Thyroid gland (tissue), 4 donors: Measurements from ENCODE around the gene BFSP1. TPM values are rescaled to one million over a fixed set of nuclear protein-coding genes. Genes with fewer than 3 reads are reported as not detected.

Source experiments
- DNase-seq, 2 donors: peaks; one replicate each; pipeline ENCODE4 v3.0.0-alpha.2; 2019
- H3K27ac ChIP-seq, 3 donors: fragments of 200-600 bp; sonication (generic); 1 replicate in 2 of 3; 2 replicates in 1 of 3; pipeline ENCODE4 v1.5.1; 2016 to 2019; ENCODE audit warnings: mild to moderate bottlenecking in 1 of 3, moderate library complexity in 1 of 3
- H3K27me3 ChIP-seq: fragments of 200-600 bp; sonication (generic); one replicate; pipeline ENCODE4 v1.5.1; 2019
- H3K36me3 ChIP-seq, 2 donors: fragments of 200-600 bp; sonication (generic); one replicate each; pipeline ENCODE4 v1.5.1; 2016 to 2019
- H3K4me1 ChIP-seq, 2 donors: fragments of 200-600 bp; sonication (generic); one replicate each; pipeline ENCODE4 v1.5.1; 2017 to 2019
- H3K4me3 ChIP-seq, 3 donors: fragments of 200-600 bp; sonication (generic); replicated peaks in 1 of 3; 1 replicate in 2 of 3; 2 replicates in 1 of 3; pipeline ENCODE4 v1.5.1; 2016; ENCODE audit warnings: mild to moderate bottlenecking in 1 of 3
- H3K9me3 ChIP-seq: fragments of 200-600 bp; sonication (generic); one replicate; pipeline ENCODE4 v1.5.1; 2017
- POLR2A ChIP-seq, 2 donors: fragments of 450-650 bp; IDR thresholded peaks; one replicate each; pipeline ENCODE4 v1.6.1; 2017; ENCODE audit warnings: antibody characterized with exemption in 2 of 2, mild to moderate bottlenecking in 2 of 2, moderate library complexity in 1 of 2
- WGBS, 2 donors: methylation state at CpG; one replicate each; pipeline ENCODE4 v1.1.5; 2017; 5-methylcytosine and 5-hydroxymethylcytosine counted together
- intact Hi-C: fragments of 100-400 bp; cut with DNase I; formaldehyde crosslinking; loops from one replicate; pipeline ENCODE4 v1.15.1; 2023
- total RNA-seq, 4 donors: library from RNA; depleted of rRNA; stranded (reverse); fragments of >200 nt; gene quantifications; one replicate each; pipeline ENCODE4 v1.2.3, GENCODE V29; 2016
- TF ChIP-seq, protein P1 (sequence below), 6 experiments: fragments of 200-600 bp in 3 of 6; fragments of 450-650 bp in 3 of 6; sonication (generic) in 3 of 6; IDR thresholded peaks; one replicate each; pipeline ENCODE4 v1.5.1; 2016 to 2019; ENCODE audit warnings: antibody characterized with exemption in 6 of 6, mild to moderate bottlenecking in 2 of 6, inconsistent platforms in 1 of 6, moderate library complexity in 1 of 6

Gene BFSP1
- total RNA-seq, 4 donors from 2014 or later, result 2.7 to 8.7 (median 4.2) TPM

DNA sequence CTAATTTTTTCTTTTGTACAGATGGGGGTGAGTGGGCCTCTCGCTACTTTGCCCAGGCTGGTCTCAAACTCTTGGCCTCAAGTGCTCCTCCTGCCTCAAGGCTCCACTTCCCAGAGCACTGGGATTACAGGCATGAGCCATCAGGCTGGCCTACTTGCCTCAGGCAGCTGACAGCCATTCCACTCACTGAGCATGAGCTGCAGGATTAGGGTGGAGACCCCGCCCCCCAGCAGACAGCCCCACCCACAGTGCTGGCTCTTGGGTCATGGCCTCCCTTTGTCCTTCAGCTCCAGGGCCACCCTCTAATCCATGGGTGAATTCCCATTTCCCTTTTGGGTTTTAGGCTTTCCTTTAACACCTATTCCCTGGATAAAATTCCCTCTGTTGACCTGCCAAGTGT is 82.1 kb downstream of the BFSP1 start:
- WGBS, 2 donors, result 89 to 91% methylated on average over 2 of the region's 2 CpGs
- no peaks in the 10 kb centered on the region for H3K4me1 ChIP-seq
- no peaks in the 10 kb centered on the region for H3K27me3 ChIP-seq
- H3K27ac ChIP-seq, result no peak overlapping the region
- no peak overlapping the region for H3K4me3 ChIP-seq
- no peak for TF ChIP-seq POLR2A (IDR thresholded peaks at IDR 0.05)
- no peaks in the 10 kb centered on the region for H3K9me3 ChIP-seq
- DNase-seq, result no peak
- intact Hi-C loops, result no loop called here
- H3K36me3 ChIP-seq, result no peaks in the 10 kb centered on the region

DNA sequence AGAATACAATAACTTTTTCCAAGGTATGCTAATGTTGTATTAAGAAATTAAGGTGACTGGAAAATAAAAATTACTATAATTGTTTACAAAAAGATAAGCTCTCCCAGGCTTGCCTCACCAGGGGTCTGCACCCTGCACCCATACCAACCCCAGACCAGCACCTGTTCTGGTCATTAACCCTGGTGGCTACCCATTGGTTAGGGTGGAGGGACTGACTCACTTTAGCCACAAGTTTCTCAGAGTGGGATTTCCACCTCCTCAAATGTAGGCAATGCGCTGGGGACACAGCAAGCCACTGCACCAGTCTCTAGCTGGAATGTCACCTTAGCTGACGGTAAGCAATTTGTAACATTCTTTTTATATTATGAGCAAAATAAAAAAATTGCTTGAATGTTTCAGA is 83.1 kb downstream of the BFSP1 start:
- Histone ChIP-seq H3K4me1 (no peaks in the 10 kb centered on the region), H3K4me3 (no peak overlapping the region), H3K27me3 (no peaks in the 10 kb centered on the region), H3K9me3 (no peaks in the 10 kb centered on the region), H3K36me3 (no peaks in the 10 kb centered on the region), H3K27ac (no peak overlapping the region)
- TF ChIP-seq, protein P1, sequence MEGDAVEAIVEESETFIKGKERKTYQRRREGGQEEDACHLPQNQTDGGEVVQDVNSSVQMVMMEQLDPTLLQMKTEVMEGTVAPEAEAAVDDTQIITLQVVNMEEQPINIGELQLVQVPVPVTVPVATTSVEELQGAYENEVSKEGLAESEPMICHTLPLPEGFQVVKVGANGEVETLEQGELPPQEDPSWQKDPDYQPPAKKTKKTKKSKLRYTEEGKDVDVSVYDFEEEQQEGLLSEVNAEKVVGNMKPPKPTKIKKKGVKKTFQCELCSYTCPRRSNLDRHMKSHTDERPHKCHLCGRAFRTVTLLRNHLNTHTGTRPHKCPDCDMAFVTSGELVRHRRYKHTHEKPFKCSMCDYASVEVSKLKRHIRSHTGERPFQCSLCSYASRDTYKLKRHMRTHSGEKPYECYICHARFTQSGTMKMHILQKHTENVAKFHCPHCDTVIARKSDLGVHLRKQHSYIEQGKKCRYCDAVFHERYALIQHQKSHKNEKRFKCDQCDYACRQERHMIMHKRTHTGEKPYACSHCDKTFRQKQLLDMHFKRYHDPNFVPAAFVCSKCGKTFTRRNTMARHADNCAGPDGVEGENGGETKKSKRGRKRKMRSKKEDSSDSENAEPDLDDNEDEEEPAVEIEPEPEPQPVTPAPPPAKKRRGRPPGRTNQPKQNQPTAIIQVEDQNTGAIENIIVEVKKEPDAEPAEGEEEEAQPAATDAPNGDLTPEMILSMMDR (IDR thresholded peaks at IDR 0.05), result no peak
- no peak for DNase-seq
- 91 to 97% methylated on average over 2 of the region's 2 CpGs for WGBS, 2 donors
- intact Hi-C loops, result no loop called here

DNA sequence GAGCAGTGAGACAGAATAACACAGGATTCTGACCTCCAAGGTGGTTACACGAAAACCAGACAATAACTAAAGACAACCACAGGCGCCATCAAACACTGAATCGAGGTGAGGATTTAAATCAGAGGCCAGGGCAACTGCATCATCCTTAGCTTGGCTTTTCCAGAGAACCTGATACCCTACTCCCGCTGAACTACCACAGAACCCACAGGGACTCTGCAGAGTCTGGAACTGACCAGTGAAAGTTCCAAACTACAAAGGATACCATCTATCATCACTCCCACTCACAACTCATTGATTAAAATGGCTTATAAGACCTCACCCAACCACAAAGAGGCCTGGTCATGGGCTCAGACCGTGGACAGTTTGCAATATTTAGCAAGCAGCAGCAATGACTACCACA is 85.0 kb downstream of the BFSP1 start:
- H3K9me3 ChIP-seq, result no peaks in the 10 kb centered on the region
- no peaks in the 10 kb centered on the region for H3K36me3 ChIP-seq
- intact Hi-C loops, result no loop called here
- H3K27ac ChIP-seq, result no peak overlapping the region
- 82 to 83% methylated on average over 5 of the region's 5 CpGs for WGBS, 2 donors
- H3K27me3 ChIP-seq, result no peaks in the 10 kb centered on the region
- no peak overlapping the region for H3K4me3 ChIP-seq
- no peaks in the 10 kb centered on the region for H3K4me1 ChIP-seq
- no peak for TF ChIP-seq POLR2A (IDR thresholded peaks at IDR 0.05)
- TF ChIP-seq, protein P1 (IDR thresholded peaks at IDR 0.05), result no peak
- DNase-seq, result no peak

DNA sequence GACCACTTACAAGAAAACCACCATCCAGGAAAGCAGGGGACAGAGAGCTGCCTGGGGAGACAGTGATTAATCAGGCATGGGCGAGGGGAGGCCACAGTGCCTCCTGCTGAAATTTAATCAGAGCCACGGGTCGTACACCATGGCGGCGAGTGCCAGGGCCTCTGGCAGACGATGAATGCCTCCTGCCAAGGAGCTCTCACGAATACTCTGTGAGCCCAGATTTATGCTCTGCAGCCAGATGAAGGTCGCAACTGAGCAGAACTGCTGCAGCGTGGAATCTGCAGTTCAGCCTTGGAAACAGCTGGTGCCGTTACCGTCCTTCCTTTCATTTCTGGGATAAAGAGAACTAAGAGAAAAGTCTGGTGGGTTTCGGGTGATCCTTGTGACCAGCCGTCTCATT is 85.6 kb downstream of the BFSP1 start:
- Histone ChIP-seq H3K27me3 (no peaks in the 10 kb centered on the region), H3K36me3 (no peaks in the 10 kb centered on the region), H3K4me1 (no peaks in the 10 kb centered on the region), H3K4me3 (no peak overlapping the region), H3K9me3 (no peaks in the 10 kb centered on the region), H3K27ac (no peak overlapping the region)
- intact Hi-C loops, result no loop called here
- no peak for DNase-seq
- TF ChIP-seq POLR2A (IDR thresholded peaks at IDR 0.05), result no peak
- TF ChIP-seq, protein P1 (IDR thresholded peaks at IDR 0.05), result no peak
- WGBS, 2 donors, result 92% methylated on average over 11 to 12 of the region's 13 CpGs

DNA sequence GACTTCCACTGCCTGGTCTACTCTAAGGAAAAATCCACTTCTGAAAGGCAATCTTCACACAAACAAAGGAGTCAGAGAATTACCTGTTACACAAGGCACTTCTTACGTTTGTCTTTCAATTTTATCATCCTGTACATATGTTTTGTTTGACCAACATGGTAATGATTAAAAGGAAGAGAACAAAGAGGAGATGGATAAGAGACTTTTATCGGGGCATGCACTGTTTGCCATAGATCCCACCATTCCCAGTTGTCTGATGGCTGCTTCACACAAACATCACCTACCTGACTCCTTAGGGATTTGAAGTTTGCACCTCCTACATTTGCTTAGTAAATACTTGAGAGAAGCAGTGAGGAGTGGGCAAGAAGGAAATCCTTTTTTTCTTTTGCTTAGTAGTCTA is 87.1 kb downstream of the BFSP1 start:
- WGBS, 2 donors, result 65 to 72% methylated on average over 2 of the region's 2 CpGs
- intact Hi-C loops, result no loop called here
- Histone ChIP-seq H3K4me1 (no peaks in the 10 kb centered on the region), H3K27ac (no peak overlapping the region), H3K4me3 (no peak overlapping the region), H3K27me3 (no peaks in the 10 kb centered on the region), H3K9me3 (no peaks in the 10 kb centered on the region), H3K36me3 (no peaks in the 10 kb centered on the region)
- DNase-seq, result no peak
- TF ChIP-seq POLR2A (IDR thresholded peaks at IDR 0.05), result no peak
- TF ChIP-seq, protein P1 (IDR thresholded peaks at IDR 0.05), result no peak

Other genes starting within 250 kb of the BFSP1 start
- gene DSTN, start 38.7 kb upstream of the BFSP1 start, total RNA-seq, result 100 to 1,000 TPM; 504 to 681 (median 560) TPM
- gene RRBP1, start 150.9 kb upstream of the BFSP1 start, total RNA-seq, result 100 to 1,000 TPM; 149 to 287 (median 221) TPM
- 10 to 100 TPM in 1 of 4 donors, not detected in 3; 15.2 TPM for gene BANF2, start 168.6 kb upstream of the BFSP1 start, total RNA-seq